Left kidney (tissue), 2 donors: Measurements from ENCODE around the gene RNF144A. TPM values are rescaled to one million over a fixed set of nuclear protein-coding genes. Genes with fewer than 3 reads are reported as not detected.

Experiments used
- DNase-seq: peaks from one replicate; pipeline ENCODE4 v3.0.0-alpha.2; 2013
- polyA plus RNA-seq: library from polyadenylated mRNA; unstranded; fragments of 120-200 nt; gene quantifications from one replicate; pipeline ENCODE4 v1.2.1, GENCODE V29; 2013; ENCODE audit not compliant: insufficient read length

Gene RNF144A
- polyA plus RNA-seq, 1 donor, result 62.9 TPM

- DNase-seq, result no peak
Measured at GRCh38 chr2:6905668-6906067, 11.5 kb upstream of the RNF144A start.

GRCh38 chr2:6906165-6906741 lies 11.0 kb upstream of the RNF144A start:
- no peak for DNase-seq

- DNase-seq, result no peak
Measured at GRCh38 chr2:6908291-6908690, 8.9 kb upstream of the RNF144A start.

GRCh38 chr2:6909431-6910385 lies 7.5 kb upstream of the RNF144A start:
- no peak for DNase-seq

- no peak for DNase-seq
Measured at GRCh38 chr2:6911721-6912120, 5.5 kb upstream of the RNF144A start.

- no peak for DNase-seq
Measured at GRCh38 chr2:6913415-6914157, 3.6 kb upstream of the RNF144A start.

- DNase-seq, result no peak
Measured at GRCh38 chr2:6914828-6915227, 2.4 kb upstream of the RNF144A start.

GRCh38 chr2:6915399-6915798 lies 1.8 kb upstream of the RNF144A start:
- DNase-seq, result no peak

GRCh38 chr2:6916224-6916623 lies 988 bp upstream of the RNF144A start:
- DNase-seq, result no peak

- no peak for DNase-seq
Measured at GRCh38 chr2:6916736-6917070, 509 bp upstream of the RNF144A start.

GRCh38 chr2:6917761-6918421 lies 679 bp downstream of the RNF144A start:
- no peak for DNase-seq

GRCh38 chr2:6919901-6920742 lies 2.9 kb downstream of the RNF144A start:
- DNase-seq, result no peak

GRCh38 chr2:6920743-6921064 lies 3.5 kb downstream of the RNF144A start:
- DNase-seq, result no peak

- no peak for DNase-seq
Measured at GRCh38 chr2:6921321-6921922, 4.2 kb downstream of the RNF144A start.

- peak; percentile 60 for DNase-seq
Measured at GRCh38 chr2:6922201-6922656, 5.0 kb downstream of the RNF144A start.

GRCh38 chr2:6923319-6923718 lies 6.1 kb downstream of the RNF144A start:
- no peak for DNase-seq

GRCh38 chr2:6924101-6924923 lies 7.1 kb downstream of the RNF144A start:
- no peak for DNase-seq

- DNase-seq, result no peak
Measured at GRCh38 chr2:6924924-6925409, 7.8 kb downstream of the RNF144A start.

- no peak for DNase-seq
Measured at GRCh38 chr2:6926071-6926732, 9.0 kb downstream of the RNF144A start.
